Hematopoietic multipotent progenitor cell (in vitro differentiated cells): Measurements from ENCODE around the gene ALKBH4. TPM values are rescaled to one million over a fixed set of nuclear protein-coding genes. Genes with fewer than 3 reads are reported as not detected.
"Not testable (repeated sequence)": the region's sequence is repeated elsewhere in the genome, so short reads cannot be mapped to it uniquely, and the experiment has no call there.

ENCODE experiments used
- DNase-seq, 3 donors: peaks; one replicate each; pipeline ENCODE4 v3.0.0-alpha.2; 2011 to 2015; ENCODE audit warnings: low read depth in 2 of 3, low spot score in 2 of 3
- total RNA-seq: library from RNA; depleted of rRNA; stranded (reverse); fragments of >200 nt; gene quantifications from one replicate; pipeline ENCODE4 v1.2.3, GENCODE V29; 2012

The ALKBH4 gene
- total RNA-seq, 1 donor: 39.6 TPM

- no peak for DNase-seq
Measured at GRCh38 chr7:102457352-102457924, 7.2 kb downstream of the ALKBH4 start.

- DNase-seq: no peak
Measured at GRCh38 chr7:102456327-102456726, 8.3 kb downstream of the ALKBH4 start.

GRCh38 chr7:102455596-102455995, 9.1 kb downstream of the ALKBH4 start:
- no peak for DNase-seq

GRCh38 chr7:102454932-102455331, 9.7 kb downstream of the ALKBH4 start:
- DNase-seq: not testable (repeated sequence)

- no peak for DNase-seq
Measured at GRCh38 chr7:102454468-102454867, 10.2 kb downstream of the ALKBH4 start.

GRCh38 chr7:102453319-102453718, 11.3 kb downstream of the ALKBH4 start:
- DNase-seq: no peak

GRCh38 chr7:102452451-102452850, 12.2 kb downstream of the ALKBH4 start:
- no peak for DNase-seq

GRCh38 chr7:102451371-102452054, 13.2 kb downstream of the ALKBH4 start:
- no peak for DNase-seq

- peak in 2 of 3 donors; percentile 51 to 63 for DNase-seq
Measured at GRCh38 chr7:102450242-102450641, 14.4 kb downstream of the ALKBH4 start.

GRCh38 chr7:102449136-102449535, 15.5 kb downstream of the ALKBH4 start:
- DNase-seq: no peak

- no peak for DNase-seq
Measured at GRCh38 chr7:102447311-102447710, 17.4 kb downstream of the ALKBH4 start.

- no peak for DNase-seq
Measured at GRCh38 chr7:102446387-102447156, 18.1 kb downstream of the ALKBH4 start.

- DNase-seq: no peak
Measured at GRCh38 chr7:102445674-102446071, 19.0 kb downstream of the ALKBH4 start.

- DNase-seq: no peak
Measured at GRCh38 chr7:102444961-102445673, 19.5 kb downstream of the ALKBH4 start.

- no peak for DNase-seq
Measured at GRCh38 chr7:102439963-102440795, 24.5 kb downstream of the ALKBH4 start.

- DNase-seq: no peak
Measured at GRCh38 chr7:102436118-102436517, 28.5 kb downstream of the ALKBH4 start.

GRCh38 chr7:102434039-102434486, 30.6 kb downstream of the ALKBH4 start:
- peak in 1 of 3 donors; percentile 50 for DNase-seq

GRCh38 chr7:102433219-102434038, 31.2 kb downstream of the ALKBH4 start, which contains the start of gene ORAI2:
TSS of gene ORAI2 (plus strand) at chr7:102433575. CDS start at chr7:102438957, 5,382 bp downstream.
- peak; percentile 63 to 81 (median 79) for DNase-seq
